HEK293T (cell line): ENCODE data around the gene ARHGAP5.

ENCODE experiments used
- ELF4 ChIP-seq: fragments of 450-650 bp; IDR thresholded peaks from 2 replicates; pipeline ENCODE4 v1.6.1; 2017; ENCODE audit warnings: antibody characterized with exemption
- FOXM1 ChIP-seq: fragments of 450-650 bp; IDR thresholded peaks from 2 replicates; pipeline ENCODE4 v1.6.1; 2017; ENCODE audit warnings: mild to moderate bottlenecking, borderline replicate concordance
- HDGF ChIP-seq: fragments of 450-650 bp; IDR thresholded peaks from 2 replicates; pipeline ENCODE4 v1.6.1; 2017; ENCODE audit warnings: antibody characterized with exemption, borderline replicate concordance
- TARDBP ChIP-seq: fragments of 450-650 bp; IDR thresholded peaks from 2 replicates; pipeline ENCODE4 v1.6.1; 2016

DNA sequence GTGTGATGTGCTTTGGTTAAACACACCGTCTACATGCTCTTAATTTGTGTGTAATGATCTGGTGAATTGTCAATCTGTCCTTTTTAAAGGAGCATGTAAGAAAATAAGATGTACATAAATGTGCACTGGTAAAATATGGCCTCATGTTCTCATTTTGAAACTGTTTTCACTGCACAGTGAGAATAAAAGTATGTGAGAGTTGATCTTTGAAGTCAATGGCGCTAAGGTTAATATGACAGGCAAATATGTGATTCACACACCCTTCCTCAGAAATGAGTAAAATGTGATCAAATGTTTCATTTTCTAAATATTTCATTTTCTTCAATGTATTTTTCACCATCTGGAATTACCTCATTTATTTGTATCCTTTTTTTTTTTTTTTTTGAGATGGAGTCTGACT is 116.4 kb downstream of the ARHGAP5 start:
- TF ChIP-seq TARDBP, result no peak
- no peak for TF ChIP-seq ELF4
- TF ChIP-seq FOXM1, result no peak
- no peak for TF ChIP-seq HDGF
